Skin epidermis (tissue), 12 donors: ENCODE measurements around the gene AGPAT3.
"Not testable (repeated sequence)": the region's sequence is repeated elsewhere in the genome, so short reads cannot be mapped to it uniquely, and the experiment has no call there.

ENCODE experiments used
- H3K27ac ChIP-seq, 21 experiments: fragments of 200-600 bp; sonication (generic) in 11 of 21; one replicate each; pipeline ENCODE4 v1.5.0; 2020; ENCODE audit warnings: mild to moderate bottlenecking in 3 of 21, inconsistent platforms in 2 of 21, moderate library complexity in 2 of 21
- H3K4me3 ChIP-seq, 7 experiments: fragments of 200-600 bp; sonication (generic) in 2 of 7; one replicate each; pipeline ENCODE4 v1.5.0; 2020; ENCODE audit warnings: inconsistent platforms in 2 of 7, mild to moderate bottlenecking in 2 of 7, moderate library complexity in 1 of 7

AGPAT3 gene, protein sequence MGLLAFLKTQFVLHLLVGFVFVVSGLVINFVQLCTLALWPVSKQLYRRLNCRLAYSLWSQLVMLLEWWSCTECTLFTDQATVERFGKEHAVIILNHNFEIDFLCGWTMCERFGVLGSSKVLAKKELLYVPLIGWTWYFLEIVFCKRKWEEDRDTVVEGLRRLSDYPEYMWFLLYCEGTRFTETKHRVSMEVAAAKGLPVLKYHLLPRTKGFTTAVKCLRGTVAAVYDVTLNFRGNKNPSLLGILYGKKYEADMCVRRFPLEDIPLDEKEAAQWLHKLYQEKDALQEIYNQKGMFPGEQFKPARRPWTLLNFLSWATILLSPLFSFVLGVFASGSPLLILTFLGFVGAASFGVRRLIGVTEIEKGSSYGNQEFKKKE

GRCh38 chr21:43864962-43865539 is at the start of gene AGPAT3:
Gene AGPAT3 (plus strand): TSS chr21:43865223. CDS start chr21:43959682, 94,459 bp downstream.
- Histone ChIP-seq H3K4me3 (peak within 1 kb of the TSS; percentile 67 to 89 (median 74)), H3K27ac (peak within 1 kb of the TSS; percentile 70 to 98 (median 95))

DNA sequence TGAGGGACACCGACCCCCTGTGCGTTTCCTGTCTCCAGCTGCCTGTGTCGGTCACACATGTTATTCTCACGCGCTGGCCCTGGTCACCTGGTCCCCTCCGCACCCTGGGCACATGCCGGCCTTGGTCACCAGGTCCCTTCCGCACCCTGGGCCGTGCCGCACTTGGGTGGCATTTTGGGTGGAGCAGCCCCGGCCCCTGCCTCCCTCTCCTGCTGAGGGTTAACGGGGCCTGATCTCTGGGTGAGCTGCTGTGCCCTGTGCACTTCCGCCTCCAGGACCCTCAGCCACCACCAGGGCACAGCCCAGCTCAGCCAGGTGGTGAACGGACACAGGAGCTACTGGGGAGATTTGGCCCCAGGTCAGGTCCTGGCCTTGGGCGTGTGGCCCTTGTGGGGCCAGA is 49.0 kb upstream of the AGPAT3 start:
- no peak overlapping the region for H3K4me3 ChIP-seq
- no peak overlapping the region for H3K27ac ChIP-seq

GRCh38 chr21:43816611-43817071 is 48.4 kb upstream of the AGPAT3 start:
- H3K4me3 ChIP-seq: no peak overlapping the region

GRCh38 chr21:43817157-43818086 is 47.6 kb upstream of the AGPAT3 start:
- Histone ChIP-seq H3K4me3 (no peak overlapping the region), H3K27ac (peak overlapping the region in 7 of 21 experiments; percentile 16 to 62 (median 31))

More at GRCh38 chr21:43816611-43817071, 48.4 kb upstream of the AGPAT3 start:
- H3K27ac ChIP-seq: peak overlapping the region in 1 of 21 experiments; percentile 31

DNA sequence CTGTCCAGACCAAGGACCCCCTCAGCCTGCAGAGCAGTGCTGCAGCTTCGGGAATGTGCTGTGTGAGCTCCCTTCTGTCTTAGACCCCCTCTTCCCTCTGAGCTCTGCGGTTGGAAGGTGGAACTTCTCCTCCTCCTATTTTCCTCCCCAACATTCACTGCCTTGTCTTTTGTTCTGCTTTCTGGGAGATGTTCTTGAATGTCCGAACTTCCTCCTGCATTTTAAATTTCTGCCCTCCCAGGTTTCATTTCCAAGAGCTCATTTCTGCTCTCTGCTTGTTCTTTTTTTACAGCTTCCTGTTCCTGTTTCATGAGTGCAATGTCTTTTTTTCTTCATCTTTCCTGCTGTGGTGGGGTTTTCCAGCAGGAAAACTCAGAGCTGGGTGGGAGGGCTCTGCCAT is 46.3 kb upstream of the AGPAT3 start:
- Histone ChIP-seq H3K27ac (peak overlapping the region in 3 of 21 experiments; percentile 12 to 58 (median 21)), H3K4me3 (no peak overlapping the region)

- Histone ChIP-seq H3K4me3 (no peak overlapping the region), H3K27ac (peak overlapping the region in 4 of 21 experiments; percentile 12 to 63 (median 36))
These were observed 45.3 kb upstream of the AGPAT3 start for GRCh38 chr21:43819511-43820405.

DNA sequence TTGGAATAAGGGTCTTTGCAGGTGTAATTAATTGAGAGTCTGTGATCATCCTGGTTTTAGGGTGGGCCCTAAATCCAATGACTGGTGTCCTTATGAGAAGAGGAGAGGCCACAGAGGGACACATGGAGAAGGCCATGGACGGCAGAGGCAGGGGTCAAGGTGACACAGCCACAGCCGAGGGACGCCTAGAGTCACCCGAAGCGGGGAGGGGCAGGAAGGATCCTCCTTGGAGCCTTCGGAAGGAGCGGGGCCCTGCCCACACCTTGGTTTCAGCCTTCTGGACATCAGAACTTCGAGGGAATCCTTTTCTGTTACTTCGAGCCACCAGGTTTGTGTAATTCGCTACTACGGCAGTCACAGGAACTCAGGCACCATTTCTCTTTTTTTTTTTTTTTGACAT is 44.6 kb upstream of the AGPAT3 start:
- Histone ChIP-seq H3K4me3 (no peak overlapping the region), H3K27ac (no peak overlapping the region)

GRCh38 chr21:43822166-43822565 is 42.9 kb upstream of the AGPAT3 start:
- H3K27ac ChIP-seq, H3K4me3 ChIP-seq: not testable (repeated sequence)

- not testable (repeated sequence) for H3K27ac ChIP-seq, H3K4me3 ChIP-seq
These were observed 42.3 kb upstream of the AGPAT3 start for GRCh38 chr21:43822741-43823140.

GRCh38 chr21:43824333-43825241 is 40.4 kb upstream of the AGPAT3 start:
- Histone ChIP-seq H3K27ac (peak overlapping the region in 3 of 21 experiments; percentile 12 to 33 (median 18)), H3K4me3 (no peak overlapping the region)

- Histone ChIP-seq H3K4me3 (no peak overlapping the region), H3K27ac (no peak overlapping the region)
These were observed 39.6 kb upstream of the AGPAT3 start for GRCh38 chr21:43825242-43825935.

GRCh38 chr21:43825936-43826622 is 38.9 kb upstream of the AGPAT3 start:
- no peak overlapping the region for H3K27ac ChIP-seq
- H3K4me3 ChIP-seq: no peak overlapping the region

GRCh38 chr21:43826623-43826974 is 38.4 kb upstream of the AGPAT3 start:
- no peak overlapping the region for H3K4me3 ChIP-seq

GRCh38 chr21:43827015-43827611 is 37.9 kb upstream of the AGPAT3 start:
- H3K27ac ChIP-seq: no peak overlapping the region
- no peak overlapping the region for H3K4me3 ChIP-seq

More at GRCh38 chr21:43826623-43826974, 38.4 kb upstream of the AGPAT3 start:
- H3K27ac ChIP-seq: no peak overlapping the region

DNA sequence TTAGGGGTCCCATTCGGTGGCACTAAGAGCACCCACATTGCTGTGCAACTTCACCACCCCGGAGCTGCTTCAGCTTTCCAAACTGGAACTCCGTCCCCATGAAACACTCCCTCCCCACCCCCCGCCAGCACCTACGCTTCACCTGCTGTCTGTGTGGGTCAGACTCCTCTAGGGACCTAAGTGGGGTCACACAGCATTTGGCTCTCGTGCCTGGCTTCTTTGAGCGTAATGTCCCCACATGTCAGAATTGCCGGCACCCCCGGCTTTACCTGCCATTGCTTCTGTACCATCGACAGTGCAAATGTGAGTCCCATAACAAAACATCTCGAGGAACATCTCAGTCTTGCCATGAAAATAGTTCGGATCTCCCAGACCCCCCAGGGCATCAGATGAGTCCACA is 35.9 kb upstream of the AGPAT3 start:
- no peak overlapping the region for H3K27ac ChIP-seq
- H3K4me3 ChIP-seq: no peak overlapping the region

DNA sequence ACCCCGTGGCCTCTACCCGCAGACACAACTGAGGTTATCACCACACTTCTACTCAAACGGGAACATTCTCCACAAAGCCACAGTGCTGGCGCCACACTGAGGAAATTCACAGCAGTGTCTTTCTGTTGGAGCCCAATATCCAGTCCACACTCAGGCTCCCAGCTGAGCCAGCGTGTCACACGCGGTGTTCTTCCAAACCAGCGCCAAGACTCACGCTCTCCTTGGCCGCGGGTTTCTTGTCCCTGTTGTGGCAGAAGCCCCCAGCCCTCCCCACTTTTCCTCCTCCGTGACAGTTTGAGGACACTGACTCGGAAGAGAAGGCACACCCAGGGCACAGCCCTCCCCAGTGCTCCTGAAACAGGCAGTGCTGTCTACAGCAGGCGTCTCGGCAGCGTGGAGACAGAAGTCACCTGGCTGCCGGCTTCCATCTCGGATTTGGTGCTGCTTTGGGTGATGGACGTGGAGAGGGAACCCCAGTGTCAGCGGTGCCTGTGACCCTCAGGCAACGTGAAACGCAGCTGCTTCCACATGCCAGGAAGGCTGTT is 35.4 kb upstream of the AGPAT3 start:
- no peak overlapping the region for H3K27ac ChIP-seq
- H3K4me3 ChIP-seq: no peak overlapping the region
